CD14-positive monocyte (primary cell): ENCODE measurements around the gene RPL3. TPM values are rescaled to one million over a fixed set of nuclear protein-coding genes. Genes with fewer than 3 reads are reported as not detected.
A peak's percentile ranks its signal among the peaks of the same experiment; 100 is the strongest.
"Not testable (repeated sequence)": the region's sequence is repeated elsewhere in the genome, so short reads cannot be mapped to it uniquely, and the experiment has no call there.

Experiments
- DNase-seq, 3 donors: peaks; one replicate each; pipeline ENCODE4 v3.0.0-alpha.2; 2011 to 2022
- H2AFZ ChIP-seq: 2 replicates; pipeline ENCODE4 v1.6.0; 2012; ENCODE audit warnings: mild to moderate bottlenecking, low read depth, low read length, inconsistent platforms; ENCODE audit not compliant: insufficient read depth, poor library complexity, severe bottlenecking
- H3K27ac ChIP-seq, 2 donors: 1 replicate in 1 of 2; 2 replicates in 1 of 2; pipeline ENCODE4 v1.5.1; 2012 to 2013; ENCODE audit warnings: low read length in 2 of 2, control low read depth in 1 of 2, inconsistent platforms in 1 of 2, low read depth in 1 of 2, mild to moderate bottlenecking in 1 of 2
- H3K27me3 ChIP-seq, 2 donors: one replicate each; pipeline versions ENCODE4 v1.6.0 to v1.6.1; 2011 to 2013; ENCODE audit warnings: low read length in 2 of 2; ENCODE audit not compliant: control insufficient read depth in 2 of 2, insufficient read depth in 2 of 2
- H3K36me3 ChIP-seq, 2 donors: replicated peaks in 1 of 2; 1 replicate in 1 of 2; 2 replicates in 1 of 2; pipeline versions ENCODE4 v1.5.1 to v1.6.1; 2012 to 2013; ENCODE audit warnings: low read length in 2 of 2, control low read depth in 1 of 2, inconsistent platforms in 1 of 2, mild to moderate bottlenecking in 1 of 2; ENCODE audit not compliant: insufficient read depth in 2 of 2, control insufficient read depth in 1 of 2
- H3K4me1 ChIP-seq, 2 donors: 1 replicate in 1 of 2; 2 replicates in 1 of 2; pipeline versions ENCODE4 v1.5.1 to v1.6.1; 2012 to 2013; ENCODE audit warnings: low read length in 2 of 2, control low read depth in 1 of 2, inconsistent platforms in 1 of 2, mild to moderate bottlenecking in 1 of 2, moderate library complexity in 1 of 2; ENCODE audit not compliant: insufficient read depth in 2 of 2, control insufficient read depth in 1 of 2
- H3K4me2 ChIP-seq: replicated peaks from 2 replicates; pipeline ENCODE3; 2012; ENCODE audit warnings: low read length, moderate library complexity, mild to moderate bottlenecking; ENCODE audit not compliant: poor library complexity, severe bottlenecking; ENCODE audit errors: extremely low read depth
- H3K4me3 ChIP-seq, 3 experiments: fragments of 200-600 bp in 1 of 3; sonication (generic) in 1 of 3; replicated peaks in 1 of 3; 1 replicate in 2 of 3; 2 replicates in 1 of 3; pipeline ENCODE4 v1.5.1; 2011 to 2013; ENCODE audit warnings: low read length in 3 of 3, mild to moderate bottlenecking in 3 of 3, control low read depth in 2 of 3, low read depth in 2 of 3, inconsistent platforms in 1 of 3, moderate library complexity in 1 of 3
- H3K79me2 ChIP-seq: 2 replicates; pipeline ENCODE4 v1.6.0; 2012; ENCODE audit warnings: mild to moderate bottlenecking, control low read depth, inconsistent platforms, low read length, moderate library complexity; ENCODE audit not compliant: insufficient read depth
- H3K9ac ChIP-seq: 2 replicates; pipeline ENCODE4 v1.6.0; 2017; ENCODE audit warnings: low read length, mild to moderate bottlenecking; ENCODE audit not compliant: insufficient read depth, poor library complexity, severe bottlenecking
- H3K9me3 ChIP-seq, 2 donors: replicated peaks in 1 of 2; 1 replicate in 1 of 2; 2 replicates in 1 of 2; pipeline versions ENCODE4 v1.5.1 to v1.6.1; 2012 to 2013; ENCODE audit warnings: low read length in 2 of 2, control low read depth in 1 of 2; ENCODE audit not compliant: control insufficient read depth in 1 of 2, insufficient read depth in 1 of 2
- H4K20me1 ChIP-seq: 2 replicates; pipeline ENCODE4 v1.6.0; 2012; ENCODE audit warnings: mild to moderate bottlenecking, low read length, control low read depth, moderate library complexity; ENCODE audit not compliant: insufficient read depth
- H3K27ac Mint-ChIP-seq, 7 donors: one replicate each; pipeline ENCODE4 v1.8.0; 2020; ENCODE audit warnings: mild to moderate bottlenecking in 7 of 7, mixed read lengths in 7 of 7, moderate library complexity in 6 of 7, inconsistent platforms in 2 of 7
- H3K27me3 Mint-ChIP-seq, 3 donors: one replicate each; pipeline ENCODE4 v1.8.0; 2021 to 2022; ENCODE audit warnings: low read depth in 3 of 3, mild to moderate bottlenecking in 3 of 3, mixed read lengths in 3 of 3, moderate library complexity in 3 of 3, inconsistent platforms in 1 of 3
- H3K36me3 Mint-ChIP-seq, 2 donors: one replicate each; pipeline ENCODE4 v1.8.0; 2020; ENCODE audit warnings: mixed read lengths in 2 of 2, inconsistent platforms in 1 of 2, mild to moderate bottlenecking in 1 of 2
- H3K4me1 Mint-ChIP-seq: one replicate; pipeline ENCODE4 v1.8.0; 2020; ENCODE audit warnings: mild to moderate bottlenecking, mixed read lengths
- H3K4me3 Mint-ChIP-seq, 2 donors: one replicate each; pipeline ENCODE4 v1.8.0; 2020; ENCODE audit warnings: mild to moderate bottlenecking in 2 of 2, mixed read lengths in 2 of 2, moderate library complexity in 1 of 2
- H3K9me3 Mint-ChIP-seq, 7 donors: one replicate each; pipeline ENCODE4 v1.8.0; 2020 to 2022; ENCODE audit warnings: mixed read lengths in 7 of 7, mild to moderate bottlenecking in 6 of 7, moderate library complexity in 6 of 7, inconsistent platforms in 2 of 7
- WGBS: methylation state at CpG from one replicate; pipeline ENCODE4 v1.1.5; 2013; ENCODE audit warnings: missing lambda C conversion rate; ENCODE audit not compliant: insufficient coverage; 5-methylcytosine and 5-hydroxymethylcytosine counted together
- intact Hi-C, 2 donors: fragments of 100-400 bp; cut with micrococcal nuclease; formaldehyde crosslinking; loops; one replicate each; pipeline versions ENCODE4 v1.15.0 to v1.15.1; 2023
- polyA plus RNA-seq, 3 donors: library from polyadenylated mRNA; depleted of rRNA in 1 of 3; unstranded in 2 of 3; stranded (reverse) in 1 of 3; fragments of 300-500 nt in 2 of 3; fragments of >200 nt in 1 of 3; fragmentation: Illumina TruSeq in 2 of 3; gene quantifications; 1 replicate in 2 of 3; 2 replicates in 1 of 3; pipeline ENCODE4 v1.2.3, GENCODE V29; 2012 to 2021
- TF ChIP-seq, protein P1 (sequence below): fragments of 200-600 bp; IDR thresholded peaks from one replicate; pipeline ENCODE4 v1.8.0; 2022; ENCODE audit warnings: antibody characterized with exemption, mild to moderate bottlenecking

RPL3 gene
- polyA plus RNA-seq, 3 donors = 604 to 2,104 (median 698) TPM

DNA sequence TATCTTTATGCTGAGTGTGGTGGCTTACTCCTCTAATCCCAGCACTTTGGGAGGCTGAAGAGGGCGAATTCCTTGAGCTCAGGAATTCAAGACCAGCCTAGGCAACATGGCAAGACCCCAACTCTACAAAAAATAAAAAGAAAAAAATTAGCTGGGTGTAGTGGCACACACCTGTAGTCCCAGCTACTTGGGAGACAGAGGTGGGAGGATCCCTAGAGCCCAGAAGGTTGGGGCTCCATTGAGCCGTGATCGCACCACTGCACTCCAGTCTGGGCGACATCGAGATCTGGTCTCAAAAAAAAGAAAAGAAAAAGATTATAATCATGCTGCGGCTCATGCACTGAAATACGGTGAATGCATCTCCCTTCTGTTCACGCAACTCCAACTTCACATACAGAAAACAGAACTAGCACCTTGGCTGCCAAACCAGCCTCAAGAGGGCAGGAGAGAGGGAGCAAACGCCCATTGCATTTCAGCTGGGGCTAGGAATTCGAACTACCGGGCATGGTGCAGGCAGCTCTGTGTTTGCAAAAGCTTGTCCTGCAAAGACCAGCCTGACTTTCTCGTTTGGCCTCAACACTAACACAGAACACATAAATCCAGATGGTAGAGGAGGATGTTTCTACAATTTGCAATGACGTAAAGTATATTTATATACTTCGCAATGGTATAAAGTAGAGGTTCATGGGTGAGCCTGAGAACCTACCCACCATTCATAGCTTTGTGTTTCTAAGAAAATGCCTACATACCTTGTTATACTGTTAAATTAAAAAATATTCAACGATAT is 24.0 kb upstream of the RPL3 start:
- Histone ChIP-seq H3K4me2 (no peak overlapping the region), H2AFZ (no peak overlapping the region), H3K36me3 (no peaks in the 10 kb centered on the region), H3K4me3 (no peak overlapping the region), H3K9ac (no peak overlapping the region), H3K27ac (no peak overlapping the region), H4K20me1 (no peaks in the 10 kb centered on the region), H3K79me2 (no peaks in the 10 kb centered on the region), H3K9me3 (no peaks in the 10 kb centered on the region), H3K27me3 (no peaks in the 10 kb centered on the region), H3K4me1 (peaks cover 0 to 3% of the 10 kb centered on the region in 2 donors)
- peak; percentile 48 to 56 (median 56) for DNase-seq
- Mint-ChIP-seq H3K36me3 (no peaks in the 10 kb centered on the region), H3K4me1 (peaks cover 10% of the 10 kb centered on the region), H3K27me3 (peaks cover 0 to 6% (median 1%) of the 10 kb centered on the region in 3 donors), H3K4me3 (peak overlapping the region in 1 of 2 donors; percentile 49), H3K9me3 (no peaks in the 10 kb centered on the region), H3K27ac (no peak overlapping the region)
- intact Hi-C loops = no loop called here
- TF ChIP-seq, protein P1, sequence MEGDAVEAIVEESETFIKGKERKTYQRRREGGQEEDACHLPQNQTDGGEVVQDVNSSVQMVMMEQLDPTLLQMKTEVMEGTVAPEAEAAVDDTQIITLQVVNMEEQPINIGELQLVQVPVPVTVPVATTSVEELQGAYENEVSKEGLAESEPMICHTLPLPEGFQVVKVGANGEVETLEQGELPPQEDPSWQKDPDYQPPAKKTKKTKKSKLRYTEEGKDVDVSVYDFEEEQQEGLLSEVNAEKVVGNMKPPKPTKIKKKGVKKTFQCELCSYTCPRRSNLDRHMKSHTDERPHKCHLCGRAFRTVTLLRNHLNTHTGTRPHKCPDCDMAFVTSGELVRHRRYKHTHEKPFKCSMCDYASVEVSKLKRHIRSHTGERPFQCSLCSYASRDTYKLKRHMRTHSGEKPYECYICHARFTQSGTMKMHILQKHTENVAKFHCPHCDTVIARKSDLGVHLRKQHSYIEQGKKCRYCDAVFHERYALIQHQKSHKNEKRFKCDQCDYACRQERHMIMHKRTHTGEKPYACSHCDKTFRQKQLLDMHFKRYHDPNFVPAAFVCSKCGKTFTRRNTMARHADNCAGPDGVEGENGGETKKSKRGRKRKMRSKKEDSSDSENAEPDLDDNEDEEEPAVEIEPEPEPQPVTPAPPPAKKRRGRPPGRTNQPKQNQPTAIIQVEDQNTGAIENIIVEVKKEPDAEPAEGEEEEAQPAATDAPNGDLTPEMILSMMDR = peak; percentile 83
- no CpG with 5 or more reads among the region's 15 CpGs for WGBS

DNA sequence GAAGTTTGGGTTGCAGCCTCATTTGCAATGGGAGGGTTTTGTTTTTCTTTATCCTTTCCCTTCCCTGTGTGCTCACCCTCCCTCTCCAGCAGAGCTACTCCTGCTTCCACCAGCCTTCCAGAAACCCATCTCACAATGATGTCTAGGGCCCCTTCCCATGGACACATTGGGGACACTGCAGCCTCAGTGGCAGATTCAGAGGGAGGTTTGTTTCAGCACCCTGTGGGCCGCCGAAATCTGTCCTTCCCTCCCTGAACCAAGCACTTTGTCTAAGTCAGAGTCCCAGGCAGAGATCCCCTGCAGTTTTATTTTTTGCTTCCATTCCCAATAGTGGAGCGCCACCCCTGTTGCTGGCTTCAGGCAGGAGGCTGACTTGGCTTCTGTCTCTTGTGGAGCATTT is 21.8 kb upstream of the RPL3 start:
- H3K9me3 Mint-ChIP-seq = no peaks in the 10 kb centered on the region
- Histone ChIP-seq H4K20me1 (no peaks in the 10 kb centered on the region), H2AFZ (no peak overlapping the region), H3K27me3 (no peaks in the 10 kb centered on the region), H3K27ac (no peak overlapping the region), H3K4me1 (peaks cover 0 to 3% of the 10 kb centered on the region in 2 donors), H3K36me3 (no peaks in the 10 kb centered on the region), H3K4me3 (no peak overlapping the region), H3K79me2 (no peaks in the 10 kb centered on the region), H3K4me2 (no peak overlapping the region), H3K9me3 (no peaks in the 10 kb centered on the region), H3K9ac (no peak overlapping the region)
- no peaks in the 10 kb centered on the region for H3K36me3 Mint-ChIP-seq
- no CpG with 5 or more reads among the region's 3 CpGs for WGBS
- TF ChIP-seq, protein P1 = no peak
- peaks cover 8% of the 10 kb centered on the region for H3K4me1 Mint-ChIP-seq
- intact Hi-C loops = no loop called here
- peaks cover 0 to 6% (median 0%) of the 10 kb centered on the region in 3 donors for H3K27me3 Mint-ChIP-seq
- no peak overlapping the region for H3K4me3 Mint-ChIP-seq
- H3K27ac Mint-ChIP-seq = no peak overlapping the region
- DNase-seq = no peak

DNA sequence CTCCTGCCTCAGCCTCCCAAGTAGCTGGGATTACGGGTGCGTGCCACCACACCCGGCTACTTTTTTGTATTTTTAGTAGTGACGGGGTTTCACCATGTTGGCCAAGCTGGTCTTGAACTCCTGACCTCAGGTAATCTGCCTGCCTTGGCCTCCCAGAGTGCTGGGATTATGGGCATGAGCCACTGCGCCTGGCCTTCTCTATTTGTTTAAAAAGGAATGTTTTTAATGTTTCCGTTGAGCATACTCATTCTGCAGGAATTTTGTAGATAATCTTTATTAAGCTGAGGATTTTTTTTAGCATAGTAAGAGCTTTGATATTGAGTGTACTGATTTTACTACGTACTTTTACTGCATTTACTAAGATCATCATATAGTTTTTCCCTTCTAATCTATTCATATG is 20.4 kb upstream of the RPL3 start:
- H3K4me3 ChIP-seq, H3K79me2 ChIP-seq, H3K4me3 Mint-ChIP-seq, H3K4me1 Mint-ChIP-seq, H3K9me3 ChIP-seq, H3K27me3 ChIP-seq, H3K27ac Mint-ChIP-seq, H3K36me3 ChIP-seq, H2AFZ ChIP-seq, H3K9ac ChIP-seq, H3K27me3 Mint-ChIP-seq, H3K9me3 Mint-ChIP-seq, DNase-seq, H3K36me3 Mint-ChIP-seq, H4K20me1 ChIP-seq, intact Hi-C loops, H3K4me2 ChIP-seq, H3K27ac ChIP-seq, H3K4me1 ChIP-seq: not testable (repeated sequence)
- WGBS = 93% methylated on average over 4 of the region's 7 CpGs
